ENCODE results near the gene CORO6. TPM values are rescaled to one million over a fixed set of nuclear protein-coding genes. Genes with fewer than 3 reads are reported as not detected.

The CORO6 gene
- total RNA-seq, 1 donor from 2014 or later = 5.7 TPM

DNA sequence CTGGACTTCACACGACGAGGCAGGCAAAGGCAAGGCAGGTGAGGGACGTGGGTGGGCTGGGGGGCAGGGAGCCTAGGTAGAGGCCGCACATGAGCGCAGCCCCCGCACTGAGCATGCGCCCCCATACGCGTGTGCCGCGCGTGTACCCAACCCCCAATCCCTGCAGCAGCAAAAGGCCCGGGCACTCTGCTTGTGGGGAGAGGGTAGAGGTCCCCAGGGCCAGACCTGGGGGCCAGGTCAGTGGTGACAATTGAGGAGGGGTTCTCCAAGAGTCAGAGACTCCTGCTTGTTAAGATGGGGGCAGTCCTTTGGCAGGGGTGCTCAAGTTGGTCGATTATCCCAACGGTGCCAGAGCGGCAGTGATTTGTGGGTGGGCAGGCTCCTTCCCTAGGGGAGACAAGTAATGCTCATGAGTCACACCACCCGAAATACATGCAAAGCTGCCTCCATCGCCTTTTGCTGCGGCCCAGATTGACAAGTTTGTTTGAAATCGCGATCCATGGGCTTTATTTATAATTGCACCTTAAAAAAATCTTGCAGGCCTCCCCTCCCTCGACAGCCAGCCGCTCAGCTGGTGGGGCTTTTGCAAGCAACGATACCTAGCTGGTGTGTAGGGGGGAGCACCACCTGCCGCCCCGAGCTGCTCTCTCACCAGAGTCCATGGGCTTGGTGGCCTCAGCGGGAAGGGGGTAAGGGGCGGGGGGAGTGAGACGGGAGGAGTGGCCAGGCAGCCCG is 32.1 kb downstream of the CORO6 start:
- DNase-seq = no peak

DNA sequence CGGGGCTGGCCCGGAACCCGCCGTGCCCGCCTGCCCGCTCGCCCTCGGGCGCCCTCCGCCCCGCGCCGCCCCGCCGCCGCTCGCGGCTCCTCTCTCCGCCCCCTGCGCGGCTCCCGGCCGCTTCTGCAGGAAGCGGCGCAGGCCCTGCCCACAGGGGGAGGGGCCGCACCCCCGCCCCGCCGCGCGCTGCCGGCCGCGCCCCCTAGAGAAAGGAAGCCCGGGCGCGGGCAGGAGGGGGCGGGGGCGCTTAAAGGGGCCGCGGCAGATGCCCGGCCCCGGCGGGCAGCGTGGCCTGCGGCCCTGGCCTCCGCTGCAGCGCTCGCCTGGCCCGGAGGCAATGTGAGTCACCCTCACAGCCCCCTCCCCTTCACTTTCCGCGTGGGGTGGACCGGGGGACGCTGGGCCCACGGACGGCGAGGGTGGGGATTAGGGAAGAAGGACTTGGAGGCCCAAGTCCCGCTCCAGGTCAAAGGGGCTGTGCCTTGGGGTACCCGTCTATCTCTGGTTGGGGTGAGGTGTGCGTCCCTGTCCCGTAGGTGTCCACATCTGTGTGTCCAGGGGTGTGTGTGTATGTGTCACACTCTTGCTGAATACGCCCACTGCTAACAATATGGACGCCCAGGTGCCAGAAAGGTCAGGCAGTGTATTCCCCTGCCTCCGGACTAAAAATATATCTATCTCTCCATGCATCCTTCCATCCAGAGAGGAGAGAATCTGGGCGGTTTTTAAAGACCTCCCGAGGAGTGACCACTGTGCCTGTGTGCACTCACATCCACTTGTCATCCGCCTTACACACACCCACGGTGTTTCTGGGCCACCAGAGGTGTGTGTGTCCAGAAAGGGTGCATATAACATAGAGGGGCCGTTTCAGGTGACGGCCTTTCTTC is 32.9 kb downstream of the CORO6 start, which contains the start of gene GIT1:
TSS of gene GIT1 (minus strand) at position 125 of the 887 bp plus-strand sequence. CDS start 270 bp downstream, outside the sequence.
- DNase-seq = peak; percentile 62

DNA sequence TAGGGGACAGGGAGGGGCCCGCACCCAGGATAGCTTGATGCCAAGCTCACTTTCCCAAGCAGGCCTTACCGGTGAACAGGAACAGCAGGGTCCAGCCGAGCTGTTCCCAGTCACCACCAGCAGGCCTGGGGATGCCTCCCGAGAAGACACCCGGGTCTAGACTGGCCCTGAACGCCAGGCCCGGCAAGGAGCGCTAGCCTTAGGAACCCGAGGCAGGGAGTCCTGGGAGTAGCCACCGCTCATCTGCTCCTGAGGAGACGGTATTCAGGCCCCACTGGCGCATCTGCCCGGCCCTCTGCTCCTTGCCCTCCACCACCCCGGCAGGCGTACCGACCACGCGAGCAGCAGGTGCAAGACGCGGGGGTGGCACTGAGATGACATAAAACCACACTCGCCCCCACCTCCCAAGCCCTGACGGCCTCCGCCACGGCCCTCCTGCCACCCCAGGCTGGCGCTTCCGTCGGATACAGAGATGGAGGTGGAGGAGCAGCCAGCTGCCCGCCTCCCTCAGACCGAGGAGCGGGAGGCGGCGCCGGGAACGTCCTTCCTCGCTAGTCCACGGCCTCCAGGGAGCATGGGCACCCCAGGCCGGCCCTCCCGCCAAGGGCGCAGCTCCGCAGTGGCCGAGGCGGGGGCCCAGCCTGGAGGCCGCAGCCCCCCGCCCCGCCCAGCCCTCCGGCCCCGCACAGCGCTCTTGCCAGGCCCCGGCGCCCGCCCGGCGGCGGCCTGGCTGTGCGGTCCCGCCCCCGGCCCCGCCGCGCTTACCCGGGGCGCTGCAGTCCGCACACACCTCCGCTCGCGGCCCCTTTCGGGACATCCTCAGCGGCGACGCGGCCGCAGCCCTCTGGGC is 33.9 kb downstream of the CORO6 start:
- no peak for DNase-seq

DNA sequence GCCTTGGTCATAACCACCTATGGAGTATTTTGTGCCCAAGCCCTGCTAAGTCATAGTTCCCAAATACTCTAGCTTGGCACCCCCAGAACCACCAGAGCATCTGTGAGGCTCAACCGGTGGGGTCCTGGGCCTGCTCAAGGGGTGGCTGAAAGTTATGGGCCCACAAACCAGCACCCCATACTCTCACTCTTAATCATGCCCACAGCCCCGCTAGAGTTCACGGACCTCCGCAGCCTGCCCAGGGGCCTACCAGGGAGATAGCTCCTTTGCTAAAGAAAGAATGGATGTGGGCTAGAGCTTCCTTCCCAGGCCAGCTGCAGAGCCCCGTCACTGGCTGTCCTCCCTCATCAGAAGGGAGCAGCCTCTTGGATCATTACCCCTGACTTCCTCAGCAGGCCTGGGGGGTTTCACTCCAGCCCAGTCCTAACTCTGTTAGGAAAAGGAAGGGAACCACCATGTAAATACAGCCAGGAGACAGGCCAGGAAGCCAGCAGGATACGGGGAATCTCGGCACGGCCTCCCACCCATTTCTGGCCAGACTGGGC is 34.6 kb downstream of the CORO6 start:
- DNase-seq = no peak

DNA sequence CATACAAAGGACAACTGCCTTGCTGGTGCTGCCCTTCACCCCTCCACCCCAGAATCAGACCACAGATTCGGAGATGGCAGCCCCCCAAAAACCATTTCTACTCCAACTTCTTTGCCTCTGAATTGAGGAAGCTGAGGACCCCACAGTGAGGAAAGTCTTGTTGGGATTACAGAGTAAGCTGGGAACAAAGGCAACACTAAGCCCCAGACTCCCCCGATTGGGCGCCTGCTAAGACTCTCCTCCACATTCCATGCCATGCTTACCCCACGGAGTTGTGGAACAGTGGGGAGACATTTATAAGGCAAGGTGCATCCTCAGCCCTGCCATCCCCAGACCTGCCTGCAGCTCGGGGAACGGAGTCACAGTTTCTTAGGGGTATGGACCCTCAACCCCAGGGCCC is 35.1 kb downstream of the CORO6 start:
- DNase-seq = no peak

DNA sequence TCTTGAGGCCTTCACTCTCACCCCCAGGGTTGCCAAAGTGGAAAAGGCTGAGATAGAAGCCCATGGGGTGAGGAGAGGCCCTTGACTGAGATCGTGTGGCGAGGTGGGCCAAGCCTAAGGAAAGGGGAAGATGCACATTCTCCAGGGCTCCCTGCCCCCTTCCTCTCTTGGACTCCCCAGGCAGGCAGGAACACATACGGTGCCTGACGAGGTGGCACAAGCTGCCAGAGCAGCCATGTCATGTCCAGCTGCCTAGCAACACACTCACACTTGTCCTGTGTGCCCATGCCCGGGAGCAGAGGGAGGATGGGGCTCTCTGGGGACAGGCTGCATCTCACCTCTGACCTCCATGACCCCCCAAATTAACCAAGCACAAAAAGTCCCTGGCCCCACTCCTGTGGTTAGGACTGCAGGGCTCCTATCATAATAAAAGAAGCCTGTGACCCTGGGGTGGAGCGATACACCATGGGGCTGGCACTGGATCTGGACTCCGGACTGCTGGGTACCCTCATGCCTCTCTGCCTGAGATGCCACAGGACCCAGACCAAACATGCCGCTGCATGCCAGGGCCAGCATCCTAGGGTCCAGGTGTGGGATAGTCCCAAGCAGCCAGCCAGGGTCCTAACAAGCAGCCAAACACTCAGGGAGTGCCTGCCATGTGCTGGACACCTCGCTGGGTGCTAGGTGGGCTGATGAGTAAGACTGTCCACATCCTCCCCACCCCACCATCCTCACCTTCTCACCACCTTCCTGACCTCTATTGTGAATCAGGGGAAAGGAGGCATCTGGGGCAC is 35.8 kb downstream of the CORO6 start:
- no peak for DNase-seq

DNA sequence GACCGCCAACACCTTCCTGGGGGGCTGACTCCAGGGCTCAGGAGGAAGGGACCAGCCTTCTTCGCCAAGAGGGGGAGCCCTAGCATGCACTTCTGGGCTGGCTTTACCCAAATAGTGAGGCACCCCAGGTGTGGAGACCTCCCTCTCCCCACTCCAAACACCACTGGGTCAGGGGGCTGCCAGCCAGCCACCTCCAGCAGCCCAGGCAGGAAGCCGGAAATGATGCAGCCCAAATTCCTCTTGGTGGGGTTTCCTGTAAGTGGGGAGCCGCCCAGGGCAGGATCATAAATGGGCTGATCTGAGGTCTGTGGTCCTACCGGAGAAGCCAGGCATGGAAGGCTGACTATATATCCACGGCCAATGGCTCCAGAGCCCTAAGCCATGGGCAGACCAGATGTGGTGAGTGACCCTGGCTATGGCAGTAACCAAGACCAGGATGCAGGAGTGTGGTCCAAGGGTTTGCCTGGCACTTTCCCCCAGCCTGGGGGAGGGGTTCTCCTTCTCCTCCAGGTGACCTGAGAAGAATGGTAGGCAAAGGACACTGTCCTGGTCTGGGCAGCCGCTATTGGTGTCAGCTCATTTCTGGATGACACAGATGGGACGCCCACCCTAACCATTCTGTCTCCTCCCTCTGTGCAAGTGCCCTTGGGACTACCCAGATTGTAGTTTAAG is 37.5 kb downstream of the CORO6 start:
- no peak for DNase-seq

DNA sequence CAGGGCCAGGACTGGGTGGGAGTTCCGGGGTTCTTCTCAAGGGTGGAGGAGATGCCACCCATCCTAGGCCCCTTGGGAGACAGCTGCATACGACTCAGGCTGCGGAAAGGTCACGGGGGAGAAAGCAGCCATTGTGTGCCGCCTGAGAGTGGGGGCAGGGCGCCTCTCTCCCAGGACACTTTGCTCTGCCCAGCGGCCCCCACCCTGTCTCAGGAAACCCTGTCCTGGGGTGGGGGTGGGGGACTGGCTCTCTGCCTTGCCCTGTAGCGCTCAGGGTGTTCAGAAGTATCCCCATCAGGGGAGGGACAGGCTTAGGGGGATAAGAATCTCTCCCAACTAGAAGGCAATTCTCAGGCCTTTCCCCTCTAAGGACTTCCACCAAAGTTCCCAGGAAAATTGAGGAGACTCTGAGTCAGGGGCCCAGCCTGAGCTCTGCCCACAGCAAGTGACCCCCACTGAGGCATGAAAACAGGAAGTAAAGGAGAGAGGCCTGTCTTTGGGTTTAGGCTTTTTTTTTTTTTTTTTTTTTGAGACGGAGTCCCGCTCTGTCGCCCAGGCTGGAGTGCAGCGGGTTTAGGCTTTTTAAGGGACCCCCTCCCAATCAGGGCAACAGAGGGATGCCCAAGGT is 38.1 kb downstream of the CORO6 start:
- DNase-seq = no peak

DNA sequence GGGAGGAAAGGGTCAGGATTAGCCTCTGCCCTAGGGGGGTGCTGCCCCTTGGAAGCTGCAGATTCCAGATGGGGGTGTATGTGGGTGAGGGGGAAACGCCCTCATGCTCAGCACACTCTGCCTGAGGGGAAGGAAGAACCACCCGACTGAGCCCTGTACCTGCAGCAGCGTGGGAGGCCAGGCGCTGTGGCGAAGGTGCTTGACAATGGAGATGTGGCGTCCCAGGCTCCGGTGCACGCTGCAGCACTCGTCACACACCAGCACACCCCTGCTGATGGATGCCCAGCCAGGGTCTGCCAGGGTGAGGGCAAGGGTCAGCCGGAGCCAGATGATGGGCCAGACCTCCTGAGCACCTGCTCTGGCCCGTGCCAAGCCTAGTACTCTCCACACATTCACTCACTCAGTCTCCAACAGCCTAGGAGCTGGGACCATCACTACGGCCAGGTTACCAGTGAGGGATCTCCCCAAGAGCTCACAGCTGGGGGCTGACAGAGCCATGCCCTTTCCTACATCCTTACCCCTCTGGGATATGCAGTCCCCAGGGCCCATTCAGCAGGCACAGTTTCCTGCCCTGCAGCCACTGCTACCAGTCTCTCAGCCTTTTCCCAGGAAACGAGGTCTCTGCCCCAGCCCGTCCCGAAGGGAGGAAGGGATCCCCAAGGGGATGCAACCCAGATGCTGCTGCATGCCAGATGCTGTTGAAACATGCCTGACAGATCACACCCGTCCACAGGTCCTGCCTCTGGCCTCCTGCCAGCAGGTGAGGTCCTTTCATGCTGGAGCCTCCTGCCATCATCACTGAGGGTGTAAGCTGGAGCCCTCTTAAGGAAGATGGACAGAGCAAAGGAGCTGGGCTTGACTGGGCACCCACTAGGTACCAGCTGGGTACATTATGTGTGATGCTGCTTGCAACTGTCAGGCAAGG is 39.1 kb downstream of the CORO6 start:
- DNase-seq = no peak

DNA sequence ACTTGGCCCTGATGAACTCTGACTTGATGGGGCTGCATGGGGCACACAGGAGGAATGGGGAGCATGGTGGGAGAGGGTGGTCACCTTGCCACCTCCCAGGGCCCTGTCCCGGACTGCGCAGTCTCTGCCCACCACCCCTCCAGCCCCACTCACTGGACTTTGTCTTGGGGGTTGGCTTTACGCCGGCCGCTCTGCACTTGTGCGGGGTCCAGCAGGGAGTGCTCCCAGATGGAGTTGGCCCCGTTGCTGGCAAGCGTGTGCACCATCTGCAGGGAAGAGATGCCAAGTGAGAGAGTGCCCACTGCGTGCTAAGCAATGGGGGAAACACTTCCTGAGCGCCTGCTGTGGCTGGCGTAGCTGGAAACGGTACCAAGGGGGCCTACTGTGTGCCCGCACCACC is 39.9 kb downstream of the CORO6 start:
- DNase-seq = no peak

DNA sequence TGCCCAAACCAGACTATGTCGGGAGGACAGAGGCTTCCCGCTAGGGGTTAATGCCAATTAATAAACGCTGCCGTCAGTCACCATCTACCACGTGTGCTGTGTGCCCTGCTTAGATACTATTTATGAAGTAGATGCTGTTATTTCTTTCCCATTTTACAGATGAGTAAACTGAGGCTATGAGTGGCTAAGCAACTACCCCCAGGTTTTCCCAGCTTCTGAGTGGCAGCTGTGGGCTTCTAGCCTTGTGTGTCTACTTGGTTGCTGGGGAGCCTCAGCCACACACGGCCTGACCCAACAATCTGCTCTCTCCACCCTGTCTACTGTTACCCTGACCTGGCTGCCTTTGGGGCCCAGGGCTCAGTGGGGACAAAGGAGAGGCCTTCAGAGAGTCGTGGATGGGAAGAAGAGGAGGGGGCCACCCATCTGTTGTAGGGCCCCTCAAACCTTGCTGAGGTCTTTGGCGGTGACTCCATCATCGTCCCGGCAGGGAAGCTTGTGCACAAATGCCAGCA is 40.4 kb downstream of the CORO6 start:
- no peak for DNase-seq

DNA sequence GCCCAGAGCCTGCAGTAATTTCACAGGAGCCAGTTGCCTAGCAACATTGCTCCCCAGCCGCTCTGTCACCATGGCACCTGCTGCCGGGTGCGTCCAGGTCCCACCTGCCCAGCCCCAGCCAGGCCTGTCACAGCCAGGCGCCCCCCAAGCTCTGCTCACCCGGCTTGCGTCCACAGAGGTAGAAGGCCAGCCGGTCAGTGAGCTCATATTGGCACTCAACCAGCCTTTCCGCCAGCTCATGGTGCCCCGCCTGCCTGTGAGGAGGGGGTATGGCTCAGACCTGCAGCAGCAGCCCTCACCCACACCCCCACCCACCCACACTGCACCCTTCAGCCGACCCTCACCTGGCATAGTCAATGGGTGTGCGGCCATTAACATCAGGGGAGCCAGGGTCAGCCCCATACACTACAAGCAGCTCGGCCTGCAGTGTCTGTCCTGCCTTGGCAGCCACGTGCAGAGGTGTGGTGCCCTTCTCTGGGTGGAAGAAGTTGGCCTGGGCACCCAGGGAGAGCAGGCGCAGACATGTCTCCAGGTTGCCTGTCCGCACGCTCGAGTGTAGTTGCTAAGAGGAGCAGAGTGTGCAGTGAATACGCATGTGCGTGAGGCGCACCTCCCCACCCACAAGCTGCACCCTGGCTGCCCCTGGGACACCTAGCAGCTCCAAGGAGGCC is 41.0 kb downstream of the CORO6 start:
- no peak for DNase-seq

DNA sequence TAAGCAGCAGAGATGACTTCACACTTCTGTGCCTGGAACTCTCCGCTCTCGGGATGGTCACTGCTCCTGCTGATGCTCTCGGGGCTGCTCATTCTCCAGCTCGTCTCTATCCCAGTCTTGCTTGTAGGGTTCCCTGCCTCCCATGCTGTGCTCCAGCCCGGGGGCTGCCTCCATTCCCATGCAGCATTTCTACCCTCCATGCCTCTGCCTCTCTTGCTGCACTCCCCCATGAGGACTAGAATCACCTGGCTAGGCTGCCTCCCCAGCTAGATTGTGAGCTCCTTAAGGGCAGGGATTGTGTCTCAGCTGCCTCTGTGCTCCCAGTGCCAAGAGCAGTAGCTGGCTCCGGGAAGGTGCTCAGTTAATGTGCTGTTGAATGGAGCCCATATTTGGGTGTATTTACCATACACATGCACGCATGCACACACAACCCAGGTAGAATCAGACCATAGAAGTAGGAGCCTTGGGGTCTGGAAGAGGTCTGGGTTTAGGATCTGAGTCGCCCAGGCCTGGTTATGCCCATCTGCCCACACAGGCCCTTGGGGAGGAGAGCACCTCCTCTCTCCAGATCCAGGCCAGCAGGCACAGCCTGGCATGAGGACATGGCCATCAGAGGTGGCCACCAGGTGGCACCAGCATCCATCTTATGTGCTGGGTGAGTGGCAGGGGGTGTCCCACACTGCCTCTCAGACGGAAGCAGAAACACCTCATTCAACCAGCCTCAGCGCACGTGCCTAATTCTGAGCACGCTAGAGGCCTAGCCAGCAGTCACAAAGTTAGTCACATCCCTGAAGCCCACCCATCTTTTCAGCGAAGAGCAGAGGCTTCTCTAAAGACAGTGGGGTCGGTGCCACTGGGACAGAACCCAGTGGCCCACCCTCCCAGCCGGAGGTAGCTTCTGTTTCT is 42.6 kb downstream of the CORO6 start:
- DNase-seq = no peak

DNA sequence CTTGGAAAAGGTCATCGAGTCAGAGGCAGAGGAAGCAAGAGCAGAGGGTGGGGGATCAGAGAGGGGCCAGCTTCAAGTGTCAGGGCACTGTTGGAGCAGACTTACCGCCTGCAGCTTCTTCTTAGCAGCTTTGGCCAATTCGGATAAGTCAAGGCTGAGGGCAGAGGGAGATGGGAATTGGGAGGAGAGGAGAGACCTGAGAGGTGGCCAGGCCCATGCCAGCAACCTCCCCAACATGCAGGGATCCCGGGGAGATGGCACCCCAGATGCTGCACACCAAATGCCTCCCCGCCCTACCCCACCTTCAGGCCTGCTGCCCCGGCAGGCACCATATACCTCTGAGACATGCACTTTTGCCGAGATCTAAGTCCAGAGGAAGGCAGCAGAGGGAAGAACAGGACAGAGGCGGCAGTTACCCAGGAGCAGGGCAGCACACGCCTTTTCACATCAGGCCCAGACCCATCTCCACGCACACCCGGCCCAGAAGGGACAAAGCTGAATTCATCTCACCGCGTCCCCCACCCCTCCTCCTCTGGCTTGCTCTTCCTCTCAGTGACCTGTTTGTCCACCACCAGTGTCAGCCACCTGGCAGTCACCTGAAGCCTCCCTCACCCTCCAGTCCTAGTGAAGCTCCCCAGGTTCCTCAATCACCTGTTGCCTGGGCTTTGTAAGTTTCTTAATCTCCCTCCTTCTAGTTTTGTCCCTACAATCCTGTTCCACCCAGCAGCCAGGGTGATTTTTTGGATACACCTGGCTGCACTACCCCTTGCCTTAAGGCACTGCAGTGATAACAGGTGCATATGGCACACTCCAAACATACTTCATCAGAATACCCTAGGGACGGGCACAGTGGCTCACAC is 43.9 kb downstream of the CORO6 start:
- no peak for DNase-seq

DNA sequence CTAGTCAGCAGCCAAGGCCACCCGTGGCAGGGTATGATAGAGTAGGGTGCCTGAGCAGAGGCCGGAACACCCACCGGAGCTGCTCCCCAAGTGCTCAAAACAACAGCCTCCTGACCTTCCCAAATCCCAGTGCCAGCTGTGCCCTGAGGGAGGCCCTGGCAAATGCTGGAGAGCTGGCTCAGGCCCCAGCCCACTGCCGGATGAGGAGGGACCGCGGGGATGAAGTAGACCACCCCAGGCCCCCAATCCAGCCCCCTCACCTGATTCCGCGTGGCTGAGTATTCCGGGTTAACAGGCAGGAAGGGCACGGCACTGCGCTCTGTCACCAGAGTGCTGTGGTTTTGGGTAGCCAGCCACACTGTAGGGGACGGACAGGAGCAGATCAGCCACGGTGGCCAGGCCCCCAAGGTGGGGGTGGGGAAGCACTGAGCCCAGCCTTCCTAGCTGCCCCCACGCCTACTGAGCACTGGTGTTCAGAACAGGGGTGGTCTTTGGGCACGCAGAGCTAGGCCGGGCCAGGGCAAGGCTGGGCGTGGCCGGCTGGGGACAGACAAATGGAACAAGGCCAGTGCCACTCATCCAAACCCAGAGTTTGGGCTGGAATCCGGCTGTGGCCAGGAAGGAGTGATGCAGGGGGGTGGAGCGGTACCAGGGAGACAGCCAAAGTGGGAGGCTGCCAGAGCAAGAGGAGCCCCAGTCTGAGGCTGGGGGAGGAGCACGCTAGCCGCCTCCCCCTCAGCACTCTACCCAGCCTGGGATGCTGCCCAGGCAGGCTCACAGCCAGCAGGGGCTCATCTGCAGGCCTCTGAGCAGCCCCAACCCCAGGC is 45.1 kb downstream of the CORO6 start:
- no peak for DNase-seq

Measured in skin of body (tissue), 2 donors.